GM23338 (cell line): ENCODE data around the gene APOBEC4. TPM values are rescaled to one million over a fixed set of nuclear protein-coding genes. Genes with fewer than 3 reads are reported as not detected.
"Not testable (repeated sequence)": the region's sequence is repeated elsewhere in the genome, so short reads cannot be mapped to it uniquely, and the experiment has no call there.

Experiments used
- ATAC-seq: fragments of 200-7000 bp; cut with Tn5 transposase; 3 replicates; pipeline ENCODE4 v1.9.1; 2020
- DNase-seq: peaks from one replicate; pipeline ENCODE4 v3.0.0-alpha.2; 2015; ENCODE audit warnings: low spot score
- H2AFZ ChIP-seq: fragments of 200-600 bp; sonication (generic); 2 replicates; pipeline ENCODE4 v1.8.0; 2016; ENCODE audit warnings: antibody characterized with exemption, mild to moderate bottlenecking, moderate library complexity
- H3F3A ChIP-seq: fragments of 200-600 bp; sonication (generic); replicated peaks from 2 replicates; pipeline ENCODE4 v1.8.0; 2017; ENCODE audit warnings: antibody characterized with exemption, mixed run types, low read depth
- H3K27ac ChIP-seq: fragments of 200-600 bp; sonication (generic); 2 replicates; pipeline ENCODE4 v1.6.1; 2016; ENCODE audit warnings: low read depth
- H3K27me3 ChIP-seq: fragments of 200-600 bp; sonication (generic); 2 replicates; pipeline ENCODE4 v1.8.0; 2016; ENCODE audit warnings: mild to moderate bottlenecking, mixed run types, moderate library complexity; ENCODE audit not compliant: insufficient read depth
- H3K36me3 ChIP-seq: fragments of 200-600 bp; sonication (generic); 2 replicates; pipeline ENCODE4 v1.8.0; 2016; ENCODE audit warnings: mild to moderate bottlenecking; ENCODE audit not compliant: insufficient read depth
- H3K4me1 ChIP-seq: fragments of 200-600 bp; sonication (generic); 2 replicates; pipeline ENCODE4 v1.8.0; 2016; ENCODE audit warnings: mild to moderate bottlenecking, moderate library complexity; ENCODE audit not compliant: insufficient read depth
- H3K4me2 ChIP-seq: fragments of 200-600 bp; sonication (generic); 2 replicates; pipeline ENCODE4 v1.7.1; 2017; ENCODE audit warnings: mixed run types
- H3K4me3 ChIP-seq: fragments of 200-600 bp; sonication (generic); 2 replicates; pipeline ENCODE4 v1.6.1; 2016; ENCODE audit warnings: mixed run types
- H3K79me2 ChIP-seq: fragments of 200-600 bp; sonication (generic); replicated peaks from 2 replicates; pipeline ENCODE4 v1.8.0; 2017; ENCODE audit warnings: mild to moderate bottlenecking; ENCODE audit not compliant: insufficient read depth
- H3K9me2 ChIP-seq: fragments of 200-600 bp; sonication (generic); 2 replicates; pipeline ENCODE4 v1.8.0; 2017; ENCODE audit not compliant: insufficient read depth
- H4K20me1 ChIP-seq: fragments of 200-600 bp; sonication (generic); replicated peaks from 2 replicates; pipeline ENCODE4 v1.8.0; 2017; ENCODE audit warnings: mild to moderate bottlenecking; ENCODE audit not compliant: insufficient read depth
- H3K27ac Mint-ChIP-seq: 2 replicates; pipeline ENCODE4 v1.8.0; 2020; ENCODE audit warnings: inconsistent platforms, mild to moderate bottlenecking, moderate library complexity, mixed read lengths
- H3K27me3 Mint-ChIP-seq: 3 replicates; pipeline ENCODE4 v1.8.0; 2022; ENCODE audit warnings: low read depth, mild to moderate bottlenecking, moderate library complexity, mixed read lengths, inconsistent platforms; ENCODE audit not compliant: insufficient read depth, poor library complexity
- H3K36me3 Mint-ChIP-seq: 3 replicates; pipeline ENCODE4 v1.8.0; 2021; ENCODE audit warnings: low read depth, mild to moderate bottlenecking, inconsistent platforms, moderate library complexity, mixed read lengths
- H3K4me1 Mint-ChIP-seq: 3 replicates; pipeline ENCODE4 v1.8.0; 2020; ENCODE audit warnings: mild to moderate bottlenecking, inconsistent platforms, mixed read lengths
- H3K4me3 Mint-ChIP-seq: 3 replicates; pipeline ENCODE4 v1.8.0; 2021; ENCODE audit warnings: moderate library complexity, mild to moderate bottlenecking, inconsistent platforms, mixed read lengths
- H3K9me3 Mint-ChIP-seq: 3 replicates; pipeline ENCODE4 v1.8.0; 2020; ENCODE audit warnings: moderate library complexity, mild to moderate bottlenecking, inconsistent platforms, mixed read lengths
- CREB1 ChIP-seq: fragments of 250-450 bp; sonication (Bioruptor Pico); IDR thresholded peaks from 2 replicates; pipeline ENCODE4 v1.5.0; 2020; ENCODE audit warnings: low read depth, mild to moderate bottlenecking, moderate library complexity
- EZH2 ChIP-seq: fragments of 200-600 bp; sonication (generic); IDR thresholded peaks from one replicate; pipeline ENCODE4 v1.8.0; 2017; ENCODE audit warnings: antibody characterized with exemption, mild to moderate bottlenecking, low read depth; ENCODE audit not compliant: unreplicated experiment
- EZH2phosphoT487 ChIP-seq: fragments of 200-600 bp; sonication (generic); IDR thresholded peaks from one replicate; pipeline ENCODE4 v1.8.1; 2018; ENCODE audit warnings: antibody characterized with exemption; ENCODE audit not compliant: unreplicated experiment
- JUNB ChIP-seq: IDR thresholded peaks from one replicate; pipeline ENCODE4 v1.6.1; 2016; ENCODE audit warnings: antibody characterized with exemption; ENCODE audit not compliant: unreplicated experiment
- NANOG ChIP-seq: IDR thresholded peaks from 2 replicates; pipeline ENCODE4 v1.6.1; 2016; ENCODE audit warnings: antibody characterized with exemption, borderline replicate concordance
- POLR2AphosphoS5 ChIP-seq: IDR thresholded peaks from 2 replicates; pipeline ENCODE4 v1.6.1; 2016; ENCODE audit warnings: antibody characterized with exemption, low read depth
- STAT1 ChIP-seq: IDR thresholded peaks from one replicate; pipeline ENCODE4 v1.6.1; 2016; ENCODE audit warnings: antibody characterized with exemption; ENCODE audit not compliant: unreplicated experiment
- ZNF114 ChIP-seq: fragments of 250-450 bp; sonication (Bioruptor Pico); IDR thresholded peaks from 2 replicates; pipeline ENCODE4 v1.5.0; 2020; ENCODE audit warnings: mild to moderate bottlenecking, moderate library complexity
- ZNF331 ChIP-seq: fragments of 250-450 bp; sonication (Bioruptor Pico); IDR thresholded peaks from 2 replicates; pipeline ENCODE4 v1.5.0; 2020; ENCODE audit warnings: low read depth, mild to moderate bottlenecking, moderate library complexity
- polyA plus RNA-seq: library from polyadenylated mRNA; unstranded; fragments of >200 nt; fragmentation: Nextera tagmentation; extraction: Ambion mirVana; gene quantifications from 2 replicates; pipeline ENCODE4 v1.2.1, GENCODE V29; 2016
- total RNA-seq: library from RNA; depleted of rRNA; stranded (reverse); fragments of >200 nt; shearing (Covaris generic); gene quantifications from 2 replicates; pipeline ENCODE4 v1.2.3, GENCODE V29; 2014
- TF ChIP-seq, protein P1 (sequence below): IDR thresholded peaks from one replicate; pipeline ENCODE4 v1.6.1; 2018; ENCODE audit warnings: antibody characterized with exemption; ENCODE audit not compliant: unreplicated experiment
- TF ChIP-seq, protein P2 (sequence below), 2 experiments: fragments of 200-600 bp in 1 of 2; sonication (generic) in 1 of 2; conservative IDR thresholded peaks; 2 replicates each; pipeline versions ENCODE4 v1.5.1 to v1.6.1; 2016 to 2017; ENCODE audit warnings: antibody characterized with exemption in 2 of 2, low read depth in 2 of 2, mild to moderate bottlenecking in 2 of 2, moderate library complexity in 1 of 2

APOBEC4 gene
- total and polyA plus RNA-seq, 2 experiments from 2014 or later: 0.10 TPM; not detected in 1

DNA sequence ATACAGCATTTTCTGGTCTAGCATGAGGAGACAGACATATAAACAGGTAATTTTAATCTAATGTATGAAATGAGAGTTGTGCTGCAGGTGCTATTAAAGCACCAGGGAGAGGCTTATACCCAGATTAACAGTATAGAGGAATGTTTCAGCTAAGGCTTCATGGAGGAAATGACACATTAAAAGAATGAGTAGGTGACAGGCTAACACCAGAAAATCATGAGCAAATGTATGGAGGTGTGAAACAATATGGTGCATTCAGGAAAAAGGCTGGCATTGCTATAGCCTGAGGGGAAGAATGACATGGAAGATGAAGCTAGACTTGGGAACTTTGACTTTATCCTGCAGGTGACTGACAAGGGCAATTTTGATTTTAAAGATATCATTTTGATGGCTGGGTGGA, 24.6 kb downstream of the APOBEC4 start (continued):
- TF ChIP-seq, protein P1, sequence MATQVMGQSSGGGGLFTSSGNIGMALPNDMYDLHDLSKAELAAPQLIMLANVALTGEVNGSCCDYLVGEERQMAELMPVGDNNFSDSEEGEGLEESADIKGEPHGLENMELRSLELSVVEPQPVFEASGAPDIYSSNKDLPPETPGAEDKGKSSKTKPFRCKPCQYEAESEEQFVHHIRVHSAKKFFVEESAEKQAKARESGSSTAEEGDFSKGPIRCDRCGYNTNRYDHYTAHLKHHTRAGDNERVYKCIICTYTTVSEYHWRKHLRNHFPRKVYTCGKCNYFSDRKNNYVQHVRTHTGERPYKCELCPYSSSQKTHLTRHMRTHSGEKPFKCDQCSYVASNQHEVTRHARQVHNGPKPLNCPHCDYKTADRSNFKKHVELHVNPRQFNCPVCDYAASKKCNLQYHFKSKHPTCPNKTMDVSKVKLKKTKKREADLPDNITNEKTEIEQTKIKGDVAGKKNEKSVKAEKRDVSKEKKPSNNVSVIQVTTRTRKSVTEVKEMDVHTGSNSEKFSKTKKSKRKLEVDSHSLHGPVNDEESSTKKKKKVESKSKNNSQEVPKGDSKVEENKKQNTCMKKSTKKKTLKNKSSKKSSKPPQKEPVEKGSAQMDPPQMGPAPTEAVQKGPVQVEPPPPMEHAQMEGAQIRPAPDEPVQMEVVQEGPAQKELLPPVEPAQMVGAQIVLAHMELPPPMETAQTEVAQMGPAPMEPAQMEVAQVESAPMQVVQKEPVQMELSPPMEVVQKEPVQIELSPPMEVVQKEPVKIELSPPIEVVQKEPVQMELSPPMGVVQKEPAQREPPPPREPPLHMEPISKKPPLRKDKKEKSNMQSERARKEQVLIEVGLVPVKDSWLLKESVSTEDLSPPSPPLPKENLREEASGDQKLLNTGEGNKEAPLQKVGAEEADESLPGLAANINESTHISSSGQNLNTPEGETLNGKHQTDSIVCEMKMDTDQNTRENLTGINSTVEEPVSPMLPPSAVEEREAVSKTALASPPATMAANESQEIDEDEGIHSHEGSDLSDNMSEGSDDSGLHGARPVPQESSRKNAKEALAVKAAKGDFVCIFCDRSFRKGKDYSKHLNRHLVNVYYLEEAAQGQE: no peak
- TF ChIP-seq, protein P2, sequence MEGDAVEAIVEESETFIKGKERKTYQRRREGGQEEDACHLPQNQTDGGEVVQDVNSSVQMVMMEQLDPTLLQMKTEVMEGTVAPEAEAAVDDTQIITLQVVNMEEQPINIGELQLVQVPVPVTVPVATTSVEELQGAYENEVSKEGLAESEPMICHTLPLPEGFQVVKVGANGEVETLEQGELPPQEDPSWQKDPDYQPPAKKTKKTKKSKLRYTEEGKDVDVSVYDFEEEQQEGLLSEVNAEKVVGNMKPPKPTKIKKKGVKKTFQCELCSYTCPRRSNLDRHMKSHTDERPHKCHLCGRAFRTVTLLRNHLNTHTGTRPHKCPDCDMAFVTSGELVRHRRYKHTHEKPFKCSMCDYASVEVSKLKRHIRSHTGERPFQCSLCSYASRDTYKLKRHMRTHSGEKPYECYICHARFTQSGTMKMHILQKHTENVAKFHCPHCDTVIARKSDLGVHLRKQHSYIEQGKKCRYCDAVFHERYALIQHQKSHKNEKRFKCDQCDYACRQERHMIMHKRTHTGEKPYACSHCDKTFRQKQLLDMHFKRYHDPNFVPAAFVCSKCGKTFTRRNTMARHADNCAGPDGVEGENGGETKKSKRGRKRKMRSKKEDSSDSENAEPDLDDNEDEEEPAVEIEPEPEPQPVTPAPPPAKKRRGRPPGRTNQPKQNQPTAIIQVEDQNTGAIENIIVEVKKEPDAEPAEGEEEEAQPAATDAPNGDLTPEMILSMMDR (conservative IDR thresholded peaks at IDR 0.05; ENCODE audit: low read depth in 2 of 2): no peak
- TF ChIP-seq STAT1 (no peak), CREB1 (CRISPR knock-in tag) (no peak), ZNF331 (no peak), NANOG (no peak), EZH2 (no peak), EZH2phosphoT487 (no peak), ZNF114 (CRISPR knock-in tag) (no peak), POLR2AphosphoS5 (no peak), JUNB (no peak)

DNA sequence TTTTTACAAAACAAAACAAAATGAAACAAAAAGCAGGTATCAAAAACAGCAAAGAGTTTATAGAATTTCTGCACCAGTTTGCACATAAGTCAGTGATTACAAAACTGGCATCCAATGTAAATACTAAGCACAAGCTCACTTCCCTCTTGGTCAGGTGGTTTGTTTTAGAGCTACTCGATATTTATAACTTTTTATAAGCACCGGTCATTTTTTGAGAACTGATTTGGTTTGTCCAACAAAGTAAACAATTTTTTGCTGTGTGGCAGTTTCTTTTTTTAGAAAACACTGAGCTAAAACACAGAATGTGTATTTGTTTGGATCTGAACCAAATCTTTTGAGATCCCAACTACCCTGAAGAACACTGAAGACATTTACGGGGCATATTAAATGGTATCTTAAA, 26.9 kb downstream of the APOBEC4 start:
- H3K79me2 ChIP-seq, H3K9me2 ChIP-seq, H4K20me1 ChIP-seq, H2AFZ ChIP-seq, DNase-seq, H3K27me3 ChIP-seq, H3K4me2 ChIP-seq, H3K27me3 Mint-ChIP-seq, H3K4me3 Mint-ChIP-seq, H3F3A ChIP-seq, H3K27ac Mint-ChIP-seq, ATAC-seq, H3K4me3 ChIP-seq, H3K9me3 Mint-ChIP-seq, H3K27ac ChIP-seq: not testable (repeated sequence)
- H3K4me1 ChIP-seq: peaks cover 14% of the 10 kb centered on the region
- Mint-ChIP-seq H3K4me1 (peaks cover 16% of the 10 kb centered on the region), H3K36me3 (peaks cover 28% of the 10 kb centered on the region)
- peaks cover 24% of the 10 kb centered on the region; the same call in 1 of the 2 replicates for H3K36me3 ChIP-seq
